ENCODE results near the gene JAKMIP1. TPM values are rescaled to one million over a fixed set of nuclear protein-coding genes. Genes with fewer than 3 reads are reported as not detected.

JAKMIP1 gene
- polyA plus RNA-seq, 1 donor from 2014 or later, result 15.3 TPM

DNA sequence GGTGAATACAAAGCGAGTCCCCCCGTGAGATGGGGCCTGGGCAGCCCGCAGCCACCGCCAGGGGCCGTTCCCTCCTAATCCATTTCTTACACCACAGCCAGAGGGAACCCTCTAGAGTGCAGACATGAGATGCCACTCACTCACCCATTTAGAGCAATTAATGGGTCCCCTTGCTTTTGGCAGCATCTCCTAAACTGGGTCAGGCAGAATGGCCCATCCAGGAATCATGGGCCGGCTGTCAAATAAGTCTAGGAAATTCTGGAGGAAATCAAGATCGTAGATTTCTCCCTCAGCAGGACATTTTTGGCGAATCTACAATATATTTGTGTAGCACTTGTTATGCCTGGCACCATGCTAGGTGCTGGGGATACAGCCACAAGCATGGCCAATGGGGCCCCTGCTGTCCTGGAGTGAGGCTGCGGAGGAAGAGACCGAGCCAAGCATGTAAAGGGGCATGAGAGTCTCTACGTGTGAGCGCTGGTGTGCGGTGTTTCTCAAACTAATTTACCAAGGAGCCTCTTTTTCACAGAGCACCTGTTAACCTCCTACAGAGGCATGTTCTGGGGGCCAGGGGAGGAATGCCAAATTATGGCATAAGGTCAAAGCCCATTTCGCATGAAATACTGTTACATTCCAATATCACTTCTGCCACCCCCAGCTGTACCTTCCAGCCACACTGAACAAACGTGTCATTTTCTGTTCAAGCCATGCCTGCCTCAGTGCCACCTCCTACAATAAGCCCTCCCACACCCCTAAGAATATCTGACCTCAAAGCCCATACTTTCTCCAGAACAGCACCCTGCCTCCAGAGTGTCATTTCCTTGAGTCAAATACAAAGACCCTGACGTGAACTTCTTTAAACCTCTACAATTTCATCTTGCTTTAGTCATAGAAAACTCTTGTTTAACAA lies 28.1 kb upstream of the JAKMIP1 start:
- Histone ChIP-seq H2AFZ (ENCODE audit: low read depth, low read length) (no peak overlapping the region), H3K4me3 (ENCODE audit: low read length) (no peak overlapping the region), H3K36me3 (ENCODE audit: insufficient read depth, low read length) (no peaks in the 10 kb centered on the region), H3F3A (ENCODE audit: insufficient read depth, low read length, poor library complexity, severe bottlenecking) (no peaks in the 10 kb centered on the region), H3K4me2 (ENCODE audit: low read length) (no peak overlapping the region), H3K27me3 (ENCODE audit: insufficient read depth, low read depth, low read length) (no peaks in the 10 kb centered on the region), H4K20me1 (ENCODE audit: insufficient read depth) (no peaks in the 10 kb centered on the region), H3K79me2 (replicated peaks; ENCODE audit: insufficient read depth, low read length) (no peaks in the 10 kb centered on the region), H3K9ac (ENCODE audit: low read length) (no peak overlapping the region), H3K9me2 (ENCODE audit: insufficient read depth, low read length) (no peaks in the 10 kb centered on the region), H3K9me3 (ENCODE audit: low read length) (no peaks in the 10 kb centered on the region), H3K27ac (ENCODE audit: low read length) (no peak overlapping the region)
- TF ChIP-seq SMC3 (conservative IDR thresholded peaks at IDR 0.05; ENCODE audit: poor library complexity), result no peak
- TF ChIP-seq POLR2AphosphoS5 (IDR thresholded peaks at IDR 0.05), result no peak
- no peak for TF ChIP-seq TAF1 (IDR thresholded peaks at IDR 0.05; ENCODE audit: low read depth)
- TF ChIP-seq MXI1 (conservative IDR thresholded peaks at IDR 0.05; ENCODE audit: poor library complexity, severe bottlenecking), result no peak
- TF ChIP-seq, protein P1, sequence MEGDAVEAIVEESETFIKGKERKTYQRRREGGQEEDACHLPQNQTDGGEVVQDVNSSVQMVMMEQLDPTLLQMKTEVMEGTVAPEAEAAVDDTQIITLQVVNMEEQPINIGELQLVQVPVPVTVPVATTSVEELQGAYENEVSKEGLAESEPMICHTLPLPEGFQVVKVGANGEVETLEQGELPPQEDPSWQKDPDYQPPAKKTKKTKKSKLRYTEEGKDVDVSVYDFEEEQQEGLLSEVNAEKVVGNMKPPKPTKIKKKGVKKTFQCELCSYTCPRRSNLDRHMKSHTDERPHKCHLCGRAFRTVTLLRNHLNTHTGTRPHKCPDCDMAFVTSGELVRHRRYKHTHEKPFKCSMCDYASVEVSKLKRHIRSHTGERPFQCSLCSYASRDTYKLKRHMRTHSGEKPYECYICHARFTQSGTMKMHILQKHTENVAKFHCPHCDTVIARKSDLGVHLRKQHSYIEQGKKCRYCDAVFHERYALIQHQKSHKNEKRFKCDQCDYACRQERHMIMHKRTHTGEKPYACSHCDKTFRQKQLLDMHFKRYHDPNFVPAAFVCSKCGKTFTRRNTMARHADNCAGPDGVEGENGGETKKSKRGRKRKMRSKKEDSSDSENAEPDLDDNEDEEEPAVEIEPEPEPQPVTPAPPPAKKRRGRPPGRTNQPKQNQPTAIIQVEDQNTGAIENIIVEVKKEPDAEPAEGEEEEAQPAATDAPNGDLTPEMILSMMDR (IDR thresholded peaks at IDR 0.05; ENCODE audit: poor library complexity, severe bottlenecking), result no peak
- no peak for TF ChIP-seq RAD21 (conservative IDR thresholded peaks at IDR 0.05)
- TF ChIP-seq EZH2 (IDR thresholded peaks at IDR 0.05; ENCODE audit: borderline replicate concordance, insufficient read depth, low read length, poor library complexity, severe bottlenecking), result no peak
- TF ChIP-seq, protein P2, sequence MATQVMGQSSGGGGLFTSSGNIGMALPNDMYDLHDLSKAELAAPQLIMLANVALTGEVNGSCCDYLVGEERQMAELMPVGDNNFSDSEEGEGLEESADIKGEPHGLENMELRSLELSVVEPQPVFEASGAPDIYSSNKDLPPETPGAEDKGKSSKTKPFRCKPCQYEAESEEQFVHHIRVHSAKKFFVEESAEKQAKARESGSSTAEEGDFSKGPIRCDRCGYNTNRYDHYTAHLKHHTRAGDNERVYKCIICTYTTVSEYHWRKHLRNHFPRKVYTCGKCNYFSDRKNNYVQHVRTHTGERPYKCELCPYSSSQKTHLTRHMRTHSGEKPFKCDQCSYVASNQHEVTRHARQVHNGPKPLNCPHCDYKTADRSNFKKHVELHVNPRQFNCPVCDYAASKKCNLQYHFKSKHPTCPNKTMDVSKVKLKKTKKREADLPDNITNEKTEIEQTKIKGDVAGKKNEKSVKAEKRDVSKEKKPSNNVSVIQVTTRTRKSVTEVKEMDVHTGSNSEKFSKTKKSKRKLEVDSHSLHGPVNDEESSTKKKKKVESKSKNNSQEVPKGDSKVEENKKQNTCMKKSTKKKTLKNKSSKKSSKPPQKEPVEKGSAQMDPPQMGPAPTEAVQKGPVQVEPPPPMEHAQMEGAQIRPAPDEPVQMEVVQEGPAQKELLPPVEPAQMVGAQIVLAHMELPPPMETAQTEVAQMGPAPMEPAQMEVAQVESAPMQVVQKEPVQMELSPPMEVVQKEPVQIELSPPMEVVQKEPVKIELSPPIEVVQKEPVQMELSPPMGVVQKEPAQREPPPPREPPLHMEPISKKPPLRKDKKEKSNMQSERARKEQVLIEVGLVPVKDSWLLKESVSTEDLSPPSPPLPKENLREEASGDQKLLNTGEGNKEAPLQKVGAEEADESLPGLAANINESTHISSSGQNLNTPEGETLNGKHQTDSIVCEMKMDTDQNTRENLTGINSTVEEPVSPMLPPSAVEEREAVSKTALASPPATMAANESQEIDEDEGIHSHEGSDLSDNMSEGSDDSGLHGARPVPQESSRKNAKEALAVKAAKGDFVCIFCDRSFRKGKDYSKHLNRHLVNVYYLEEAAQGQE (IDR thresholded peaks at IDR 0.05; ENCODE audit: borderline replicate concordance), result no peak
- TF ChIP-seq EP300 (conservative IDR thresholded peaks at IDR 0.05; ENCODE audit: poor library complexity, severe bottlenecking), result no peak

DNA sequence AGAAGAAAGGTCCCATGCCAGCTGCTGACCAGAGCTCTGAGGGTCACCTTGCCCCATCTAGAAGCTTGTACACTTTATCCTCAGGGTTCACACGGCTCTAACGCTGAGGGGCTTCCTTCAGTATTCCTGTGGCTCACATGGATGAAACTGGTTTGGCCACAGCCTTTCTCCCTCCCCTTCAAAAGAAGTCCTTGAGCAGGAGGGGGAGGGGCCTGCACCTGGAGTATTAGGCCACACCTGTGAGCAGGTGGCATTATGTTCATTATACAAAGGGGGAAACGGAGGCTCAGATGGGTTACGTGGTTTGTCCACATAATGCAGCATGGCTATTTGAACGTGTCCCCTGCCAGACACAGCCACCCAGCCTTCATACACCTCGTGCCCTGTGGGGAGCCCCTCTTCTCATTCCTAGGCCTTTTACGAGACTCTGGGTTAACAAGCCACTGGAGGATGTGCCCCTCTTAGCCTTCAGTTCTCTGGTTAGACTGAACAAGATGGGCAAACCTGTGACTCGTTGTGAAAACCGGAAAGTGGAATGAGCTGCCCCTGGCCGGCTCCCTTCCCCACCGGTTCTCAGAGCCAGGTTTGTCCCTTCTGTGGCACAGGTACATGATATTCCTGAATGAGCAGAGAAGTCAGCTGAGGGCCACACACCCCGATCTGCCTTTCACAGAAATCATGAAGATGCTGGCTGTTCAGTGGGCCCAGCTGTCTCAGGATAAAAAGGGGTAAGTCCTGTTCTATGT lies 27.2 kb upstream of the JAKMIP1 start:
- TF ChIP-seq SMC3 (conservative IDR thresholded peaks at IDR 0.05; ENCODE audit: poor library complexity) (no peak), EP300 (conservative IDR thresholded peaks at IDR 0.05; ENCODE audit: poor library complexity, severe bottlenecking) (no peak), POLR2AphosphoS5 (IDR thresholded peaks at IDR 0.05) (no peak), EZH2 (IDR thresholded peaks at IDR 0.05; ENCODE audit: borderline replicate concordance, insufficient read depth, low read length, poor library complexity, severe bottlenecking) (no peak), RAD21 (conservative IDR thresholded peaks at IDR 0.05) (no peak), TAF1 (IDR thresholded peaks at IDR 0.05; ENCODE audit: low read depth) (no peak), MXI1 (conservative IDR thresholded peaks at IDR 0.05; ENCODE audit: poor library complexity, severe bottlenecking) (no peak)
- TF ChIP-seq, protein P2 (IDR thresholded peaks at IDR 0.05; ENCODE audit: borderline replicate concordance), result no peak
- TF ChIP-seq, protein P1 (IDR thresholded peaks at IDR 0.05; ENCODE audit: poor library complexity, severe bottlenecking), result no peak
- H3K79me2 ChIP-seq (replicated peaks; ENCODE audit: insufficient read depth, low read length), result no peaks in the 10 kb centered on the region
- H3K9ac ChIP-seq (ENCODE audit: low read length), result no peak overlapping the region
- H3K9me2 ChIP-seq (ENCODE audit: insufficient read depth, low read length), result no peaks in the 10 kb centered on the region
- no peaks in the 10 kb centered on the region for H3K27me3 ChIP-seq (ENCODE audit: insufficient read depth, low read depth, low read length)
- H3K27ac ChIP-seq (ENCODE audit: low read length), result no peak overlapping the region
- no peak overlapping the region for H3K4me3 ChIP-seq (ENCODE audit: low read length)
- H2AFZ ChIP-seq (ENCODE audit: low read depth, low read length), result no peak overlapping the region
- no peaks in the 10 kb centered on the region for H3F3A ChIP-seq (ENCODE audit: insufficient read depth, low read length, poor library complexity, severe bottlenecking)
- H4K20me1 ChIP-seq (ENCODE audit: insufficient read depth), result no peaks in the 10 kb centered on the region
- no peaks in the 10 kb centered on the region for H3K9me3 ChIP-seq (ENCODE audit: low read length)
- H3K4me2 ChIP-seq (ENCODE audit: low read length), result no peak overlapping the region
- H3K36me3 ChIP-seq (ENCODE audit: insufficient read depth, low read length), result no peaks in the 10 kb centered on the region

Data from neural cell (in vitro differentiated cells).